LHCN-M2 (cell line): ENCODE results near the gene HOXB3. TPM values are rescaled to one million over a fixed set of nuclear protein-coding genes. Genes with fewer than 3 reads are reported as not detected.

Experiments used
- DNase-seq: peaks from one replicate; pipeline ENCODE4 v3.0.0-alpha.2; 2012; ENCODE audit warnings: low read depth
- total RNA-seq: library from RNA; depleted of rRNA; stranded (reverse); fragments of >200 nt; gene quantifications from 2 replicates; pipeline ENCODE4 v1.2.3, GENCODE V29; 2014

The HOXB3 gene
- total RNA-seq, 1 experiment from 2014 or later: 9.0 TPM

DNA sequence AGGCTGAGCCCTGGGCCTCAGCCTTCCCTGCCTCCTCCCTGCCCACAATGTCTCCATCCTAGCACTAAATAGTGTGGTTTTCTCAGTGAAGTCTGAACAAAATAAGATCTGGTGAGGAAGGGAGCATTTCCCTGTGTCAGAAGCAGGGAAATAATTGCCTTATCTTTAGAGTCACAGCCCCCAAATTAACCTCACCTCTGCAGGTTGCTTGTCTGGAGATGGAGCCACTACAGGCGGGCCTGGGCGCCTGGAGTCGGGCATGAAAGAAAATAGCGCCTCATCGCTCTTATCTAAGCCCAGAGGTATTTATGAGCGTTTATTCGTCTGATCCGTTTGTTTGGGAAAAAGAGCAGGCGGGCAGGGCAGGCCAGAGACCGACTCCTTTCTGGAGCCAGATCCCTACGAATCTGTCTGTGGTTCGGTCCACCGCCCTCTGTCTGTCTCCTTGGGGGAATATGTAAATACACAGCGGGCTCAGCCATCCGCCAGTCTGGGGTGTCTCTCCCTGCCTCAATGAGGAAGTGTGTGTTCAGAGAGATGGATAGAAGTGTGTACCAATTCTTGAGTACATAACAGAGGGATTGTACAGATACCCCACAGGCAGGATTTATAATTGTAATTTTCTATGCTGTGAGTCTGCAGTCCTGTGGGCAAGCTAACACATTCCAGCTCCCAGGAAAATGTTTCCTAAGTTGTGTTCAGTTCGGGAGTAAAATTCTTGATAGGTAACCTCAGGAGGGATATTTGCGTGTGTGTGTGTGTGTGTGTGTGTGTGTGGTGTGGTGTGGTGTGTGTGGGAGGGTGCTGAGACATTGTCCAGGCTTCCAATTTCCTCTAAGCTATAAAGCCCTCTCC lies 10.4 kb upstream of the HOXB3 start:
- no peak for DNase-seq

GRCh38 chr17:48599354-48599753 lies 9.3 kb upstream of the HOXB3 start:
- DNase-seq: no peak

GRCh38 chr17:48598736-48599135 lies 8.7 kb upstream of the HOXB3 start:
- no peak for DNase-seq

DNA sequence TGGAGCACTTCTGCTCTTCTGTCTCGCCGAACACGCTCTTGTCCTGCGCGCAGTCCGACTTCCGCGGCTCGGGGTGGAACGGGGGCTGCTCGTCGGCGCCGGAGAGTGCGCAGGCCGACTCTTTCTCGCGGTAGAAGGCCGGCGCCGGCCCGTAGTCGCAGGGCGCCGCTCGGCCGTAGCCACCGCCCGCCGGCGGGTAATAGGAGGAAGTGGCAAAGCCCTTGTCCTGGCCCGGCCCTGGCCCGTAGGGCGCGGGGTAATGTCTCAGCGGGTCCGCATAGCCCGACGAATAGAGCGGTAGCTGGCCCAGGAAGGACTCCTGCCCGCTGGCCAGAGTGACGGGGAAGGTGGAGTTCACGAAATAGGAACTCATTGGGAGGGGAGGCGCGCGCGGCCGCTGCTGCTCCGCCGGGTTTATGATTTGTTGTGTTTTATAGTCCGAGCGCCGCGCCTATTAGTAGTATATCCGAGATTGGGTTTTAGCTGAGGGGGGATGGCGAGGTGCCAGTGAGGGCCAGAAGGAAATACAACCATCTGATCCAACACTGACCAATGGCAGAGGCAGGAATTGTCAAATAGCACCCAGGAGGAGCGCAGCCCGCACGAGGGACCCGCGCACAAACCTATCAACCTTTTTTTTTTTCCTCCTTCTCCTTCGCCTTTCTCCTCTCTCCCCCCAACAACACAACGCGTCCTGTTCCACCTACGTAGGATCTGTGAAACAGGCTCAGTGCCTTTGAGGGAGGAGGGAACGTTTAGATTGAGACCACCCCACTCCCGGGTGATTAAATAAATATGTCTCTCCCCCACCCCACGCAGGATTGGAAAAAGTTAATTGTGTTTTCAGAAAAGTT lies 8.0 kb upstream of the HOXB3 start:
- DNase-seq: peak; percentile 90

- no peak for DNase-seq
Observed at GRCh38 chr17:48597528-48597777, 7.4 kb upstream of the HOXB3 start.

- peak; percentile 48 for DNase-seq
Observed at GRCh38 chr17:48596735-48597527, 6.9 kb upstream of the HOXB3 start.

GRCh38 chr17:48596000-48596734 lies 6.1 kb upstream of the HOXB3 start:
- no peak for DNase-seq

- no peak for DNase-seq
Observed at GRCh38 chr17:48595278-48595999, 5.4 kb upstream of the HOXB3 start.

DNA sequence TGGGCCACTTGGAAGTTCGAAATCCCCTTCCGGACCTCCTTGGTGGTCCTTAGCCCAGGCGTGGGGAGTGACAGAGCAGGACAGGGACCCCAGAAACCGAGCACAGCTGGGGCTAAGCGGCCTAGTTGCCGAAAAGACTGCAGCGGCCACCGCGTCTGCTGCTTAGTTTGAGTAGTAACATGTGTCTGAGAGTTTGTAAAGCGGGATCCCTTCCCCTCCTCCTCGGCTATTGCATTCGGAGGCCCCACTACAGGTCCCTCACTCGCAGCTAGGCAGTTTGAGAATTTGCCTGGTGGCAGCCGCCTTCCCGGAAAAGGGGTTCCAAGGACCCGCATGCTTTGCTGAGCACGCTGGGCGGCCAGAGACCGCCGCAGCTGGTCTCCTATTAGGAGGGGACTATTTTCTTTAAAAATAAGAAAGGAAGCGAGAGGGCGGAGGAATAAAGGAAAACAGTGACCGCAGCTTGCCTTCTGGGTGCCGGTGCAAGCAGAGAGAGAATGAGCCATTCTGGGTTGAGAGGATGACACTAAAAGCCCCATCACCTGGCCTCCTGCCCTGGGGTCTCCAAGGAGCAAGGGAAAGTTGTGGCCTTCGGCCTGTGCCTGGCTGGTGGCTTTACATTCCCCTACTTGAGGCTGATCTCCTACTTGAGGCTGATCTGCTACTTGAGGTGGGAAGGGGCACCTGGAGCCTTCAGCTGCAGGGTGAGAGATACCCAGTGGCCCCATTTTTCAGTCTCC lies 4.7 kb upstream of the HOXB3 start:
- no peak for DNase-seq

GRCh38 chr17:48593840-48594537 lies 3.9 kb upstream of the HOXB3 start:
- DNase-seq: peak; percentile 85

- DNase-seq: no peak
Observed at GRCh38 chr17:48593126-48593829, 3.2 kb upstream of the HOXB3 start, which contains the start of gene HOXB5. Gene HOXB5, minus strand, starts transcription at chr17:48593779. Its CDS starts 97 bp downstream, at chr17:48593682.

- no peak for DNase-seq
Observed at GRCh38 chr17:48592577-48592976, 2.5 kb upstream of the HOXB3 start.

DNA sequence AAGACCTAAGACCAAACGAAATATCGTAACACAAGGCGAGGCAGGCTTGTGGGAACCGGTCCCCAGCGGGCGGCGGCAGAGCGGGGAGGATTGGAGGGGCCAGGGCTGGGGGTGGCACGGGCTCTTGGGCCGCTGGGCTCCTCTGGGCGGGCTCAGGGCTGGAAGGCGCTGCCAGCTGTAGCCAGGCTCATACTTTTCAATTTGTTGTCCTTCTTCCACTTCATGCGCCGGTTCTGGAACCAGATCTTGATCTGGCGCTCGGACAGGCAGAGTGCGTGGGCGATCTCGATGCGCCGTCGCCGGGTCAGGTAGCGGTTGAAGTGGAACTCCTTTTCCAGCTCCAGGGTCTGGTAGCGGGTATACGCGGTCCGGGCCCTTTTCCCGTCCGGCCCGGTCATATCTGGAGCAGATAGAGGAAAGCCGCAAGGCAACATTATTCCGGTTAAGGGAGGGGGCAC lies 2.0 kb upstream of the HOXB3 start:
- DNase-seq: no peak

DNA sequence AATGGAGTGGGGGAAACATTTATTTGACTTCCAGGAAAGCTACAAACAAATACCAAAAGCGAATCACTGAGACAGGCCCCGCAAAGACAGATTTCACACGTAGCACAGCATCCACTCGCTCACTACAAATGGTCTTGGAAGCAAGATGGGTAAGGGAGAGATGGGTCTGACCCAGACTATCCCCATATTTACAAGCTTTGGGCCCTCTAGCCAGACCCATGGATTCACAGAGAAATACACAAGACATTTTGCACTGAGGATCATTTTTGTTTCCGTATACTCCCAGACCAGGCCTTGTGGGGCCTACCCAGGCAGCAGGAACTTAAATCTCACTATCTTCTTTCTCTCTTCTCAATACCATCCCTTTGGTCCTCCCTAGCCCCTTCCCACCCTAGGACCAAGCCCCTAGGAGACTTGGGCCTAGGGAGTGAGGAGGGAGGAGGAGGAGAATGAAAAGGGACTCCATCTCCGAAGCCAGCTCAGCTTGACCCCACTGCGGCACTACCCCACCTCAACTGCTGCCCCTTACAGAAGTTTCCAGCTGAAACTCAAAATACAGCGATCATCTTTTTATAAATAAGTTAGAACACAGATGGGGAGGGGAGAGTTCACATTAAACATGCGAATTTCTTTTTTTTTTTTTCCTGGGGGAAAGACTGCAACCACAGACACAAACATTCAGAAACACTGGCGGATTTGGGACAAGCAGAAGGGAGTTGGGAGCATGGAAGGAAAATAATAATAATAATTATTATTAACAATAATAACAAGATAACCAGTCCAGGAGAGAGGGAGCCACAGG lies 1.4 kb upstream of the HOXB3 start:
- DNase-seq: no peak

- DNase-seq: no peak
Observed at GRCh38 chr17:48590607-48591161, 643 bp upstream of the HOXB3 start.

DNA sequence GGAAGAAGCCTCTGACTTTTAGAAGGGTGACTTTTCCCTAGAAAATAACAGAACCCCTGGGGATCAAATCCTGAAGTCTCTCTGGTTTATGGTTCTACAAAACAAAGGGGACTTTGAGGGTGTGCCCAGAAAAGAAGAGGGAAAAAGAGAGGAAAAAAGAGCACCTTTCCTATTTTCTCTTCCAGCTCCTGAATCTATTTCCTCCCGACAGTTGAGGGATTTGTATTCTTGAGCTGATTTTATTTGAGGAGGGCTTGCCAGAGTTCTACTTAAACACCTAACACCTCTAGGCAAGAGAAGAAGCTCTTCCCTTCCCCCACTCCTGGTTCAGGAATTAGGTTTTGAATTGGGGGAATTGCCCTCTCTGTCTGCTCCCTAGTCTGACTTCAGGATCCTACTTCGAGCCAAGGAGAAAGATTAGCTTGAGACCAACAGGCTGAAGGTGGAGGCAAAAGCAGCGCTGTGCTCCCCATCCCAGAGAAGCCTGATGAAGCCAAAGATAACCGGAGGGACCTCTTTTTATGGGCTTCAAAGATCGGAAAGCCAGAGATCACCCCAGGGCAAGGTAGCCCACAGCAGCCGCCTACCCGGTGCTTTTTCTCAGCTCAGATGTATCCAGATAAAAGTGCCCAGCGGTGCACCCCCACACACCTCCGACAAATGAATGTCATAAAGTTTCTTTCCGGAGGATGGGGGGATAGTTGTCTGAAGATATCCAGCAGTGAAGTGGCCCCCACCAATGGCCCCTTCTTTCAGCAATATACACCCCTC lies 796 bp downstream of the HOXB3 start:
- DNase-seq: no peak

DNA sequence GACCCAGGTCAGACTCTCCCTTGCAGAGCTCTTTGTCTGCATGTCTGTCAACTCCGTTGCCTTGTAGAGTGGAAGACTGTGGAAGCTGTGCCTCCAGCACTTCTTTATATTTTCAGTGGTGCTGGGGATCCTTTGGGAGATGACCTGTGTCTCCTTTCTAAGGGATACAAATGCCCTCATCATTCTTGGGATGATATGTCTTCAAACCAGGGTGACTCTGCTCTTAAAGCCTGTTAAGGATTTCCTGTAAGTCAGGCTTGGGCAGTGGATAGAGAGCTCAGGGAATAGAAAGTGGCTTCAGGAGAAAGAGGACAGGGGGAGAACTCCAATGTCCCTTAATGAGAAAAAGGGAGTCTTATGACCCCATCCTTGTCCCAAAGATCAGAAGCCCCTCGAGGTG lies 1.5 kb downstream of the HOXB3 start:
- peak; percentile 29 for DNase-seq
